ENCODE data around the gene SLC12A8.

The SLC12A8 gene

GRCh38 chr3:125151442-125151817 lies 61.1 kb downstream of the SLC12A8 start:
- no peaks in the 10 kb centered on the region for H3K36me3 ChIP-seq (ENCODE audit: control insufficient read depth, insufficient read depth, low read length)
- no peaks in the 10 kb centered on the region for H3K27me3 ChIP-seq (ENCODE audit: control insufficient read depth, insufficient read depth, low read length)
- H3K4me3 ChIP-seq (ENCODE audit: low read depth, low read length): no peak overlapping the region
- H3K27ac ChIP-seq (ENCODE audit: low read depth, low read length): no peak overlapping the region
- no peak overlapping the region for H3K9ac ChIP-seq (ENCODE audit: low read depth, low read length)
- no peaks in the 10 kb centered on the region for H3K9me3 ChIP-seq (ENCODE audit: control insufficient read depth, insufficient read depth, low read length)
- peaks cover 24% of the 10 kb centered on the region for H3K4me1 ChIP-seq (ENCODE audit: control insufficient read depth, insufficient read depth, low read length)

DNA sequence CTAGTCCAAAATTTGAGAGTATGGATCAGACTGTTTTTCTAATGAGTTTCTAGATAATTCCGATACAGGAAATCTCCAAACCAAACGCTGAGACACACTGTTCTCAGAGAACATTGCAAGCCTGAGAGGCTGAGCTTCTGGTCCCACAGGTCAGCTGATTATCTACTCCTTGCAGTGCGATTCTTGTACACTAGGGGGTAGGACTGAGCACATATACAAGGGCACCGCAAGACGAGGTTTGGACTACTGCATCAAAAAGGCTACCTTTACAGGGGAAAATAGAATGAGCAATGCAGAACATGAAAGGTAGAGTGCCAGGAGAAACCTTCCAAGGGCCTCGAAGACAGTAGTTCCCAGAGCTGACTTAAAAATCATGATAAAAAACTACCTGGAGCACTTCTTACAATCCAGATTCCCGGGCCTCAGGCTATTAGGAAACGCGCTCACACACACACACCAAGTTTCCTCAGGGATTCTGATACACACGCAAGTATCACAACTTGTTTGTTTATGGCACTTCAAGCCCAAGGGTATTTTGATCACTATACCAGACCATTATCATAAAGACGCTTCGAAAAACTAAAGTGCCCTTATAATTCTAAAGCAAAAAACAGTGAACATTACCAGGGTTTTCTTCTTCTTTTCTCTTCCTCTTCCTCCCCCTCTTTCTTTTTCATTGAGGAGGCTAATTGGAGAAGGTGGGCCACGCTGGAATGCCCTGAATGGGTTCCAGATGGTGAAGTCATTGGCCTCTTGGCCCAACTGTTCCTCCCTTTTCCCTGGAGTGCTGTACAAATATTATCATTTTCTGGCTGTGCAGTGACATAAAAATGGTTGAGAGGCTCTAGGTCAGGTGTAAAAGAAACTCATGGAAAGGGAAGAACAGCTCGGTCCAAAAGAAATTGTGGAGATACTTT lies 61.8 kb downstream of the SLC12A8 start:
- H3K4me3 ChIP-seq (ENCODE audit: low read depth, low read length): no peak overlapping the region
- no peak overlapping the region for H3K27ac ChIP-seq (ENCODE audit: low read depth, low read length)
- no peaks in the 10 kb centered on the region for H3K36me3 ChIP-seq (ENCODE audit: control insufficient read depth, insufficient read depth, low read length)
- H3K9me3 ChIP-seq (ENCODE audit: control insufficient read depth, insufficient read depth, low read length): no peaks in the 10 kb centered on the region
- H3K4me1 ChIP-seq (ENCODE audit: control insufficient read depth, insufficient read depth, low read length): peaks cover 17% of the 10 kb centered on the region
- no peaks in the 10 kb centered on the region for H3K27me3 ChIP-seq (ENCODE audit: control insufficient read depth, insufficient read depth, low read length)
- no peak overlapping the region for H3K9ac ChIP-seq (ENCODE audit: low read depth, low read length)

GRCh38 chr3:125149462-125149861 lies 63.1 kb downstream of the SLC12A8 start:
- Histone ChIP-seq H3K27ac (ENCODE audit: low read depth, low read length) (no peak overlapping the region), H3K4me1 (ENCODE audit: control insufficient read depth, insufficient read depth, low read length) (peaks cover 16% of the 10 kb centered on the region)

DNA sequence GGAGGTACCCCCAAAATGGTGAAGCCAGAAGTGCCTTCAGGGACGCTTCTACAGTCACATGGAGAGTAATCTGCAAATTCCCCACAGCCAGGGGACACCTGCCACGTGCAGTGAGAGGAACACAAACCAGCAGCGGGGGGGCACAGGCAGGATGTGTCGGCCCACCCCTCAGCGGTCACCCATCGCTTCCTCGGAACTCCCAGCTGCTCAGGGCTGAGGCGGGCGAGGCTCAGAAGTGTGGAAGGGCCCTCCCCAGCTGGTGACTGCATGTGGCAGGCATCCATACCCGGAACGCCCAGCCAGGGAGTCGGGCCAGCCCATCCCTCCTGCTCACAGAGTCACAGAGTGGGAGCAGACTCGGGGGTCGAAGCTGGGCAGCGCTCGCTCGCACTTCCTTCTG lies 63.7 kb downstream of the SLC12A8 start:
- no peaks in the 10 kb centered on the region for H3K9me3 ChIP-seq (ENCODE audit: control insufficient read depth, insufficient read depth, low read length)
- no peak overlapping the region for H3K9ac ChIP-seq (ENCODE audit: low read depth, low read length)
- no peak overlapping the region for H3K4me3 ChIP-seq (ENCODE audit: low read depth, low read length)
- H3K4me1 ChIP-seq (ENCODE audit: control insufficient read depth, insufficient read depth, low read length): peaks cover 22% of the 10 kb centered on the region
- no peaks in the 10 kb centered on the region for H3K27me3 ChIP-seq (ENCODE audit: control insufficient read depth, insufficient read depth, low read length)
- H3K27ac ChIP-seq (ENCODE audit: low read depth, low read length): no peak overlapping the region
- no peaks in the 10 kb centered on the region for H3K36me3 ChIP-seq (ENCODE audit: control insufficient read depth, insufficient read depth, low read length)

More at GRCh38 chr3:125149462-125149861, 63.1 kb downstream of the SLC12A8 start:
- H3K36me3 ChIP-seq (ENCODE audit: control insufficient read depth, insufficient read depth, low read length): no peaks in the 10 kb centered on the region
- no peak overlapping the region for H3K4me3 ChIP-seq (ENCODE audit: low read depth, low read length)
- no peaks in the 10 kb centered on the region for H3K9me3 ChIP-seq (ENCODE audit: control insufficient read depth, insufficient read depth, low read length)
- no peaks in the 10 kb centered on the region for H3K27me3 ChIP-seq (ENCODE audit: control insufficient read depth, insufficient read depth, low read length)
- no peak overlapping the region for H3K9ac ChIP-seq (ENCODE audit: low read depth, low read length)

GRCh38 chr3:125148016-125148812 lies 64.3 kb downstream of the SLC12A8 start:
- H3K36me3 ChIP-seq (ENCODE audit: control insufficient read depth, insufficient read depth, low read length): no peaks in the 10 kb centered on the region
- H3K27me3 ChIP-seq (ENCODE audit: control insufficient read depth, insufficient read depth, low read length): 0 out of 2 replicates have a peak, but pooled peaks cover 5% of the 10 kb centered on the region
- no peak overlapping the region for H3K9ac ChIP-seq (ENCODE audit: low read depth, low read length)
- H3K9me3 ChIP-seq (ENCODE audit: control insufficient read depth, insufficient read depth, low read length): no peaks in the 10 kb centered on the region
- peaks cover 28% of the 10 kb centered on the region for H3K4me1 ChIP-seq (ENCODE audit: control insufficient read depth, insufficient read depth, low read length)
- no peak overlapping the region for H3K4me3 ChIP-seq (ENCODE audit: low read depth, low read length)
- no peak overlapping the region for H3K27ac ChIP-seq (ENCODE audit: low read depth, low read length)

DNA sequence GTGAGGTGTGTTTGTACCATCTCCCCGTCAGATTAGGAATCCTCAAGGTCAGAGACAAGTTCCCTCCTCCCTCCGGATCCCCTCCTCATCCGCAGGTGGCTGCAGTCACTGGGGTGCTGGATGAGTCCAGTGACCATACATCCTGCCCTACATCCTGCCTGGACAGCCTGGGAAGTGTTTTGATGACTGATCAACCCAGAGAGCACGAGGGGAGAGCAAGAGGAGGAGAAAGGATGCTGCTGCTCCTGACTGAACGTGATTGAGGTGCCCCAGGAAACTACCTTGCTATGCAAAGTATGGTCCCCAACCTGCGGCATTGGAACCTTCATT lies 65.1 kb downstream of the SLC12A8 start:
- Histone ChIP-seq H3K4me1 (ENCODE audit: control insufficient read depth, insufficient read depth, low read length) (peaks cover 29% of the 10 kb centered on the region), H3K9me3 (ENCODE audit: control insufficient read depth, insufficient read depth, low read length) (no peaks in the 10 kb centered on the region), H3K36me3 (ENCODE audit: control insufficient read depth, insufficient read depth, low read length) (no peaks in the 10 kb centered on the region), H3K9ac (ENCODE audit: low read depth, low read length) (no peak overlapping the region), H3K4me3 (ENCODE audit: low read depth, low read length) (no peak overlapping the region), H3K27me3 (ENCODE audit: control insufficient read depth, insufficient read depth, low read length) (peaks cover 12% of the 10 kb centered on the region; the same call in 1 of the 2 replicates), H3K27ac (ENCODE audit: low read depth, low read length) (no peak overlapping the region)

- Histone ChIP-seq H3K36me3 (ENCODE audit: control insufficient read depth, insufficient read depth, low read length) (no peaks in the 10 kb centered on the region), H3K27me3 (ENCODE audit: control insufficient read depth, insufficient read depth, low read length) (peaks cover 12% of the 10 kb centered on the region; the same call in 1 of the 2 replicates), H3K4me3 (ENCODE audit: low read depth, low read length) (no peak overlapping the region), H3K9ac (ENCODE audit: low read depth, low read length) (no peak overlapping the region), H3K27ac (ENCODE audit: low read depth, low read length) (no peak overlapping the region), H3K9me3 (ENCODE audit: control insufficient read depth, insufficient read depth, low read length) (no peaks in the 10 kb centered on the region), H3K4me1 (ENCODE audit: control insufficient read depth, insufficient read depth, low read length) (peaks cover 35% of the 10 kb centered on the region)
These were observed 65.7 kb downstream of the SLC12A8 start for GRCh38 chr3:125146626-125147490.

- Histone ChIP-seq H3K27me3 (ENCODE audit: control insufficient read depth, insufficient read depth, low read length) (peaks cover 17% of the 10 kb centered on the region; the same call in 1 of the 2 replicates), H3K4me1 (ENCODE audit: control insufficient read depth, insufficient read depth, low read length) (peaks cover 40% of the 10 kb centered on the region)
These were observed 66.6 kb downstream of the SLC12A8 start for GRCh38 chr3:125145751-125146475.

GRCh38 chr3:125144653-125145314 lies 67.8 kb downstream of the SLC12A8 start:
- no peak overlapping the region for H3K4me3 ChIP-seq (ENCODE audit: low read depth, low read length)
- H3K9ac ChIP-seq (ENCODE audit: low read depth, low read length): no peak overlapping the region
- H3K27ac ChIP-seq (ENCODE audit: low read depth, low read length): peak overlapping the region; percentile 77
- H3K4me1 ChIP-seq (ENCODE audit: control insufficient read depth, insufficient read depth, low read length): peaks cover 40% of the 10 kb centered on the region
- H3K9me3 ChIP-seq (ENCODE audit: control insufficient read depth, insufficient read depth, low read length): no peaks in the 10 kb centered on the region
- H3K36me3 ChIP-seq (ENCODE audit: control insufficient read depth, insufficient read depth, low read length): no peaks in the 10 kb centered on the region
- peaks cover 20% of the 10 kb centered on the region; the same call in 1 of the 2 replicates for H3K27me3 ChIP-seq (ENCODE audit: control insufficient read depth, insufficient read depth, low read length)

More at GRCh38 chr3:125145751-125146475, 66.6 kb downstream of the SLC12A8 start:
- Histone ChIP-seq H3K27ac (ENCODE audit: low read depth, low read length) (no peak overlapping the region), H3K36me3 (ENCODE audit: control insufficient read depth, insufficient read depth, low read length) (no peaks in the 10 kb centered on the region), H3K9me3 (ENCODE audit: control insufficient read depth, insufficient read depth, low read length) (no peaks in the 10 kb centered on the region), H3K9ac (ENCODE audit: low read depth, low read length) (no peak overlapping the region), H3K4me3 (ENCODE audit: low read depth, low read length) (no peak overlapping the region)

All from HUES48 (cell line).